Activated CD4-positive, alpha-beta T cell treated with anti-CD3 and anti-CD28 coated beads, Interleukin-2, amount 50 U/mL, for 24 hours (primary cell): ENCODE data around the gene ATP2B2.

Experiments
- DNase-seq, 2 donors: peaks; one replicate each; pipeline ENCODE4 v3.0.0-alpha.2; 2020; ENCODE audit warnings: low read depth in 1 of 2, low spot score in 1 of 2

ATP2B2 gene

DNA sequence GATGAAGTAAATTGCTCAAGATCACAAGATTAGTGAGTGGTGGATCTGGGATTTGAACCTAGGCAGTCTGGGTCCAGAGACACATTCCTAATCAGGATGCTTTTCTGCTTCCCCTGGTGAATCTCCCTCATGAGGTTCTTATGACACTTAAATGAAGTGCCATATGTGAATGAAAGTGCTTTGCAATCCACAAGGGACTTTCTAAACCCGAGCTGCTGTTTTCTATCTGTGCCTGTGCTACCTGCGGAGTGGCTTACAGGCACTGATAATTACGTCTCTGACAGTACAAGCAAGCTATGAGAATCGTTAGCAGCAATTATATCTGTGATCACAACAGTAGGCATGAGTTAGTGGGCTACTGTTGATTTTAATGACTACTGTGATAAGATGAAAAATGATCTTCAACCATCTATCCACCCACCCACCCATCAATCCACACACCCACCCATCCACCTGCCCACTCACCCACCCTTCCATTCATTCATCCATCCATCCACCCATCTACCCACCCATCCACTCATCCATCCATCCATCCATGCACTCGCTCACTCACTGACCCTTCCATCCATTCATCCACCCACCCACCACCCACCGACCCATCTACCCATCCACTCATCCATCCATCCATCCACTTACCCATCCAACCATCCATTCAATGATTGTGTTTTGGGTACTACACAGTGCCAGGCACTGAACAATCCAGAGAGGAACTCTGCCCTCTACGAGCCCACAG, 51.8 kb downstream of the ATP2B2 start:
- DNase-seq: no peak

DNA sequence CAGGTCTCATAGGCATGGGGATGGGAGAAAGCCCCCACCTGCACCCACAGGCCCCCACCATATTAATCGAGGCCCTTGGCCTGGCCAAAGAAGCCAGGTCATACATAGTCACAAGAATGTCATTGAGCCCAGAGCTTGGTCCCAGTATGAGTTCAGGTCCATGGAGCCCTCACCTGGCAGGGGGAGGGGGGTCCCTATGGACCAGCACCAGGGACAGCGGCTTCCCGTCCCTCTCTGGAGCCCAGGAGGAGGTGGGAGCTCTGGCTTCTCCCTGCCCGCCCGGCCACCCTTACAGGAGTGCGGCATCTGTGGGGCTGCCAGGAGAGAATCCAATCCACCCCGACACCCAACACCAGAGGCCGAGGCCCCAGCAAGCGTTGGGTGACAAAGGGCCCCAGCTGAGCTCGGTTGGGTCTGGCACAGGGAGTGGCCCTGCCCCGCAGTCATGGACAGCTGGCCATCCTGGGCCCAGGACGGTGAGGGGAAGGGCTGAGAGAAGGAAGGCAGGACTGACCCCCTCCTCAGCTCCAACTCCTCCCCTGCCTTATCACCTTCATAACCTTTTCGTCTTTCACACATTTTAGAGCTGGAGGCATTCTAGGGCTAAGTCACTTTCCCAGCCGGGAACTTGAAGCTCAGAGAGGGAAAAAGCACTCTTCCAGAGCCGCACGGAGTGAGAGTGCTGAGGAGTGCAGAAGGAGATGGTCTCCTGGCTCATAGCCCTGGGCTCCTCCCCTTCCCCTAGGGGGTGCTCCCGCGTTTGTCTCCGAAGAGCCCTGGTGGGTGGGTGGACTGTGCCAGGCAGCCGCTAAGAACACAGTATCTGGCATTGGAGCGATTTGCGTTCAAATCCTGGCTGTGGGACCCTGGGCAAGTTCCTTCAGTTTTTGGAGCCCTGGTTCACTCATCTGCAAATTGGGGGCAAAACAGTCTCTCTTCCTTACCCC, 54.6 kb downstream of the ATP2B2 start:
- no peak for DNase-seq

DNA sequence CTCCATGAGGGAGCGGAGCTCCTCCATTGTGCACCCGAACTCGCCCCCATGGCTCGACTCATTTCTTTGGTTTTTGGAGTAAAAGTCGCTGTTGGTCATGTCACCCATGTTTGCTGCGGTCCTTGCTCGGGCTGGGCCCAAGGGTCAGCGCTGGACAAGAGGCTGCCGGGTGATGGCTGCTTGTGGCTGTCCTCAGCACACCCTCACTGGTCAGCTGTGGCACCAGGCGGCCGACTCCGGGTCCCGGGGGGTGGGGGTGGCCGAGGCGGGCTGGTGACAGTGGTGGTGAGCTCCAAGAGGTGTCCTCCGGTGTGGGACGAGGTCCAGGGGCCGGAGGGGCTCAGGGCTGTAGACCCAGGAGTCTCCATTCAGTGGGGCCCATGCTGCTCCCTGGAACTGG, 56.0 kb downstream of the ATP2B2 start:
- DNase-seq: no peak

DNA sequence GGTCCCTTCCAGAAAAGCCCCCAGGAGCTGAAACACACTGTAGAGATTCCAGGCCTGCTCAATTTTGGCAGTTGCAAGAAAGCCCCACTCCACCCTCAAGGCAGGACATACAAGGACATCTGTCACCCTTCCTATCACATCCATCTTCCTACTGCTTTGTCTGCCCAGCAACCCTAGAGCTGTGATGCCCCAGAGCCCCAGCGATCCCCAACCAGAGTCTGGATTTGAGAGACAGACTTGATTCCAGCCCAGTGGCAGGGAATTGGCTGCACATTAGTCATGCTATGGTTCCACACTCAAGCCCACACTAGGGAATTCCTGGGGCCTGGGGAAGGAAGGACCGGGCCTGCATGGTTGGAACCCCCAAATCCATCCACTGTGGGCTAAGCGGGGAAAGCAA, 56.8 kb downstream of the ATP2B2 start:
- DNase-seq: no peak

DNA sequence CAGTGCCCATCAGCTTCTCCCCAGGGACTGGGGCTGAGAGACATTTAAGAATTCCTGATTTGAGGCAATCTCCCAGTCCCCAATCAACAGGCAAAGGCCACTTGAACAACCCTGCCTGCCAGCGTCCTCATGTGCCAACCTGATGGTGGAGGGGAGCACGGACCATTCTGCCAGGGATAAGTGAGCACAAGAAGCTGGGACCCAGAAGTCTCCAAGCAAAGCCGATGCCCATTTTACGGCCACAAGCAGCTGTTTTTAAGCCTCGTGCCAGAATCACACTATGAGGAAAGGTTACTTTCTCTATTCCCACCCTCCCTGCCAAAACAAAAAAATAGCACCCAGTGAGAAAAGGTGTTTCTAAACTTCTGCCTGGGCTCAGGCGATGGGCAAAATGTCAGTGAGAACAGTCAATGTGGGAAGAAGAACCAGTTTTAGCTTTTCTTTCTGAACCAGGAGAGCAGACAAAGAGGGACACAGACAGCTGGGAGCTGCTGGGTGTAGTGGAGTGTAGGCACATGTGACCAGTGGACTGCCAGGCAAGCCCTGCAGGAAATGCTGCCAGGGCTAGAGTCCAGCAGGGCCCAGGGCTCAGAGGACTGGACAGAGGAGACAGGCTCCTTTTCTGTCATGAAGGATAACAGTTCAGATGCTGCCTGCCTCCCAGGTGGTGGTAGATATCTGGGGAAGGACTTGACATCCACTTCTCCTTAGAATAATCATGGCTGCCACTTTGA, 57.7 kb downstream of the ATP2B2 start:
- DNase-seq: no peak

DNA sequence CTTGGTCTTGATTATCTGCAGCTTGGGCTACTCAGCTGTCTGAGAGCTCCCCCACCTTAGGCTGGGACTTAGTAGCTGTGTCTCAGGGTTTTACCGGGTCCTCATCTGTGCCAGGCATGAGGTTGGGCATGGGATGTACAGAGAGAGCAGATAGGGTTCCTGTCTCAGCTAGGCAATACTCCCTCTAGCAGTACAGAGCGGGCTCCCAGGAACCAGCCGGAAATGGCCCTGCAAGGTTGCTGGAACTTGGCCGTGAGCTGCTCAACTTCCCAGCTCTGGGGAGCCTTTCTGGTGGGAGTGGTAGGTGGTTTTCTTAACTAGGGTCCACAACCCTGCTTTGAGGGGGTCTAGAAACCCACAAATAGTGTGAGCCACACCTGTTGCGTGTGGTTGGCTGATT, 58.3 kb downstream of the ATP2B2 start:
- DNase-seq: no peak

DNA sequence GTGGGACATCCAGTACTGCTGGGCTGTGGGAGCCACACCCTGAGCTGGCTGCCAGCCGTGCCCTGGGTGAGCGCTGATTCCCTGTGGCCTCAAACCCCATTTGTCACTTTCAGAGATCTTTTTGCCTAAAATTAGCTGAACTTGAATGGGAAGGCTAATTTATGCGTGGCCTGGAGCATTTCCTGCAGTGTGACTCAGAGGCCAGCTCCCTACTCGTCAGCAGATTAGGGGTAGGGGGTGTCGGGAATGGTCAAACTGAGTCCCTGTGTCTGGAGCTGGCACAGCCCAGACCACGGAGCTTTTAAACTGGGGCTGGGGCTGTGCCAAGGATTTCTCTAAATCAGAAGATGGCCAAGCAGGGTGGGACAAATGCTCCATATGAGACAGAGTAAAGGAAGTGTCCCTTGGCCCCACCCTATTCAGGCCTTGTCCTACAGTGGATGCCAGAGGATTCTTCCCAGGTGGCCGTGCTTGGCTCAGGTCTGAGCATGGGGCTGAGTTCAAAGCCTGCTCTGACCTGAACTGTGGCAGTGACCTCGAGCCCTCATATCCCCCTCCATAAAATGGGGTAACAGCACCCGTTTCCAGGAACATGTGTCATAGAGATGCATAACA, 59.7 kb downstream of the ATP2B2 start:
- no peak for DNase-seq

DNA sequence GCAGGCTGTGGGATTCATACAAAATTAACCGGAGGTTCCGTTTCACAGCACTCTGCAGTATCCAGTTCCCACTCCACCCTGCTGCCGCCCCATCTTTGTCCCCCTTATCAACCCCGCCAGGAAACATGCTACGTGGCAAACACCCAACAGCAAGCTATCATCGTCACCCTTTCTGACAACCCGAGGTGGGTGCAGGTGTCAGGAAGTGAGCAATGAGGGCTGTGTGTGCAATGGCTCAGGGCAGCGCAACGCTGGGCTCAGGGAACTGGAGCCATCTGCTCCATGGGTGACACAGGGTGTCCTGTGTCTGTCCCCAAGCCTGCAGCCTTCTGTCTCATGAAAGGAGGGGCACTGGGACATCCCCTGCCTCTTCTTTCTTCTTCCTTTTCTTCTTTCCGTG, 60.9 kb downstream of the ATP2B2 start:
- DNase-seq: no peak

DNA sequence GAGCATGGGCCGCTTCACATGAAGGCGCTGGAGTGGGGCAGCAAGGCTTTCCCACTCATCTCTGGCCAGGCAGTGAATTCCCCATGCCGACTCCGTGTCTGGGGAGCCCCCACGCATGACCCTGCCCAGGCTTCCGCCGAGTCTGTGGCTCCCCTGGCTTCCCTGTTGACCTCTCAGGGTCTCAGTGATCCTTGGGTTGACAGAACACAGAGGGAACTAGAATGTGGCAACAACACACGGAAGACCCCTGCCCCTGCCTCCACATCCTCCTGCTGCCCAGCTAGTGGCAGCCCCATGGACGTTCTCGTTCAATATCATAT, 61.3 kb downstream of the ATP2B2 start:
- no peak for DNase-seq

DNA sequence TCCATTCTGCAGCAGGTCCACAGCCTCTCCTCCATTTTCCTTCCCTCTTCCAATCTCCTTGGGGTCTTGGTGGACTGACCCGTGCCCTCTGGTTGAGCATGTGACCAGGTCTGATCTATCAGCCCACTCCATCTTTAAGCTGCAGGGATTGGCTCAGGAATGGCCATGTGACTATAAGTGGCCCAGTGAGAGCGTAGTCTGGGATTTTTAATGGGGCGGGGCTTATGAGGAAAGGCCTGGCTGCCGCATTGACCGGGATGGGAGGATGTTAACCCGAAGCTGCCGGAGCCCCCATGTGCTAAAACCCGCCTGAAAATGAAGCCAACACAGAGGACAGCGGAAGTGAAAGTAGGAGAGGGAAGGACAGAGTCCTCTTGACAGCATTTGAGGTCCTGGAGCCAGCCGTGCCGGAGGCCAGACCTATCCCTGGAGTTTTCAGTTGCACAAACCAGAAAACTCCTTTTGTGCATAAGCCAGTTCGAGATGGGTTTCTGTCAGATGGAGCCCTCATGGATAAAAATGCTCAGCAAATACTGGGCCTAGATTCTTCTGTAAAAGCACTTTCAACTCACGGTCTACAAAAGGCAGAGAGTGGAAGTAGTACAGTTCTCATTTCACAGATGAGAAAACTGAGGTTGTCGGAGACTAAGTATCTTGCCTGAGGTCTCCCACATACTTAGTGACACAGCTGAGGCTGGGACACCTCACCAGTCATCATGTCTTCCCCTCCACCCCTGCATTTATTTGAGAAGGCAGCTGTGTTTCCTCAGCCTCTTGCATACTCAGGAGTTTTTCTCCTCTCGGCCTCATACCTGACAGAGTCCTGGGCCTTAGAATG, 61.9 kb downstream of the ATP2B2 start:
- no peak for DNase-seq

DNA sequence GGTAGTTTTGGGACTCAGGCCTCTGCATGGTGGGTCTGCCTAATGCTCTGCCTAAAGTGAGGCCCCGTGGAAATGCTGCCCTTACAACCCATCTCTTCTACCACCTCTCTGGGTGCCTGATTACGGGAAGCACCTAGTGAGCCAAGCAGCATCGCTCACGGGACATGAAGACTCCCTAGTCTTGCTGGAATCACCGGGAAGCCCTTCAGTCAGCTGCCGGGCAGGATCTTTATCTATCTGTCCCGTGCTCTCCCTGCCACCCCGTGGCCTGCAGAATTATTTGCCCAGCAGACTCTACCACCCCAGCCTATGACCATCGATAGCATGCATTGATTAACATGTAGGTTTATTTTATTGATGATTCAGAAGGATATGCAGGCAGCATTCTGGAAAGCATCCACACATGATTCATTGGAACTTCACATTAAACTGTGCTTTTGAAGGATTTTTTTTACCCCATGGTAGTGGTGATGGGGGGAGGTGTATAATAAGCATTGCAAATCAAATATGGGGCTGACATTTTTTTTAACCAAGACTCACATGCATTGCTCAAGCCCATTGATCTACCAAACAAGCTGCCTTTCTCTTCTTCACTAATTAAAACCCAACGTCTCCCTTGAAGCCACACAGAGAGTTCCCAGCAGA, 63.1 kb downstream of the ATP2B2 start:
- no peak for DNase-seq

DNA sequence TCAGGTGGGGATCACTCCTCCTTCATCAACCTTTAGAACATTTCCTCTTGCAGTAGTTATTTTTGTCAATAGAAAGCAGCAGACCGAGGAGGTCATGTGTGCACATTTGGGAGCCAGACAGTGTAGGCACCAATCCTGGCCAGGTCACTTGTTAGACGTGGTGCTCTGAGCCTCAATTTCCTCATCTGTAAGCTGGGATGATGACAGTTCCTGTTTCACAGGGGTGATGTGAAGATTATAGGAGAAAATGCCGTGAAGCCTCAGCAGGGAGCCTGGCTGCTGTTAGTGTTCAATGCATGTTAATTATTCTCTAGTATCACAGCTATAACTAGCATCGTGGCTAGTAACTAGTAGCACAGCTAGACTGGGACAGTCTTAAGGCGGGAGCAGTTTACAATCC, 64.7 kb downstream of the ATP2B2 start:
- no peak for DNase-seq

DNA sequence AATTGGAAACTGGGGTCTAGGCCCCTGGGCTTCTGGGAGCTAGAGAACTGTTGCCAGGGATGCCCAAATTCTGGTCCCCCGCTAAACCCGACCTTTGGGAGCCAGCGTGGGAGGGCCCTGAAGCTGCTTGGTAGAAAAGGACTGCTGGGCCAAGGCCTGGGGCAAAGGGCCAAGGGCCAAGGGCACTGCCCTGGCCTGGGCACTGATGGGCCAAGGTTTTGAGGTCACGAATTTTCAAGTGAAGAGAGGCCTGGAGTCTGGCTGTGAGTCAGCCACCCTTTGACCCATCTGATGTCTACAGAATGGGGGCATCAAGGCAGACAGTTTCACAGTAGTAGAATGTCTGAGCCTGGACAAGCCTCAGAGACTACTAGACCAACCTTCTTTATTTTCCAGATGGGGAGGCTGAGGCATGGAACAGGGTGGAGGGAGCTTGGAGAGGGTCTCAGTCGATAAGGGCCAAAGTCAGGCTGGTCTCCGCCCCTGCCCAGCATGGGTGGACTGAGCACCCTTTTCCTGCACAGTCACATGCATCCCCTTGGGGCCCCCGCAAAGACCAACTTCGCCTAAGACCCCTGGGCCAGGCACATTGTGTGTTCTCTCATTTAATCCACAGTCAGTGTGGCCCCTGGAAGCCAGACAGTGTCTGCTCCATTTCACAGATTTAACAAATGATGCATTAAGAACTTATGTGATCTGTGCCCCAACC, 66.3 kb downstream of the ATP2B2 start:
- no peak for DNase-seq

DNA sequence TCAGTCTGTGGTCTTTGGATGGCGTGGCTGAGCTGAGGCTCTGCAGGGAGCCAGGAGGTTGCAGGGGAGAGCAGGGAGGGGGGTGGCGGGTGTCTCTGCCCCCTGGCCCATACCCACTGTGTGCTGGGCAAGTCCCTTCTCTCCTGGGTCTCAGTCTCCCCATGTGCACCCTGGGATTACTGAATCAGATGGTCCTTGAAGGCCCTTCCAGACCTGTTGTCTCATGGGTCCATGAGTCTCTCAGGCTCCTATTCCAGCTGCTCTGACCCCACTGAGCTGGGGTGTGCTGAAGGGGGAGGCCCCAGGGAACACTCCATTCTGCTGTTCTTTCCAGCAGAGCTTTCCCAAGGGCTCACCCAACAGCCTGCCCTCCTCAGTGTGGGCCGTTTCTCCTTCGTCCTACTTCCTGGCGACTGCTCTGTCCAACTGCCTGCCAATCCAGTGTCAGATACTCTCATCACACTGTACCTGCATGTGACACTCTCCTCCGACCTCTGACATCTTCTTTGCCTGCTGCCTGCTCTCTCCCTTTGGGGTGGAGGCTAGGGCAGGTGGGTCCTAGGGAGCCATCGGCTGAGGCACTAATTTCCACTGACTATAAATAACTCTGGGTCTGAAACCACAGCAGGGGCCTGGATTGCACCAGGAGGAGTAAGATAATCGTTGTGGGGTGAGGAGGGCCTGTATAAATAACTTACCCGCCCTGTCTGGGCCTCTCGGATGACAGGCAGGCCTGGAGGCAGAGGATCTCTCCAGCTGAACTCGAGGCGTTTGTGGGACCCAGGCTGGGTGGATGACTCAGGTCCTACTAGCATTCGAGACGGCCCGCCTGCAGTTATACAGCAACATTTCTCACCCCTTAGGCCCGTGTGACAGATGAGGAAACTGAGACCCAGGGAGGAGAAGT, 67.1 kb downstream of the ATP2B2 start:
- no peak for DNase-seq

DNA sequence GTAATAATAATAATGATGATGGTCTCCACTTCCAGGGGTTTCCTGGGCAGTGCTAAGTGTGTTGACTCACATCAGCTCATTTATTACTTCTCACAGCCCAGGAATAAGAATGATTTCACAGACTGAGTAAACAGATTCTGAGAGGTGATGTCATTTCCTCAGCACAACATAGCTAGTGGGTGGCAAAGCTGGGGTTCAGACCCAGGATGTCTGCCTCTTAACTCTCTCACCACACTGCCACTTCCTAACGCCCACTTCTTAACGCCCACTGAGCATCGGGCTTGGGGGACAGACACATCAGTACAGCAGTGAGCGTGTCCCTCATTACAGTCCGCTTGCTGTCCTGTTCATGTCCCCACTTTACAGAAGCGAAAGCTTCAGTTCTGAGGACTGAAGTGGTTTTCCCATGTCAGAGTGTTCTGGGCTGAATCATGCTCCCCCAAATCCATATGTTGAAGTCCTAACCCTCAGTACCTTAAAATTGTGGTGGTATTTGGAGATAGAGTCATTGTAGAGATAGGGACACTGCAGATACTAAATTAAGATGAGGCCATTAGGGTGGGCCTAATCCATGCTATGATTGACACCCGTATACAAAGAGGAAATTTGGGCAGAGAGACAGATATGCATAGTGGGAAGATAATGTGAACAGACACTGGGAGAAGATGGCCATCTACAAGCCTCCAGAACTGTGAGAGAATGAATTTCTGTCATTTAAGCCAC, 68.0 kb downstream of the ATP2B2 start:
- DNase-seq: peak; percentile 30 to 55

DNA sequence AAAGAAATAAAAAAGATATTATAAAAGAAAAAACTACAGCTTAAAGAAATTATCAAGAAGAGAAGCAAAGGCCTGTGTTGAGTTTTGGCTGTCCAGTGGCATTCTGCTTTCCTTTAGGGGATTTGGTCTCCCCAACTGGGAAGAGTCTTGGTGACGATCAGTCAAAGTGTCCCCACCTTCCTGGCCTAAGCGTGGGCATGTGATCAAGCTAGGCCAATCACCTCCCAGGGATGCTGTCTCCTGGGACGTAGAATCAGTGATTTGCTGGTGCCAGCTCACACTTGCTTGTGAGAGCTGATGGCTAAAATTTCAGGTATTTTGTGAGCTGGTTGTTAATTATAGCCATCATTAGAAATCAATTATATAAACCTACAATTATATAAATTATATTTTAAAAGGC, 69.5 kb downstream of the ATP2B2 start:
- no peak for DNase-seq

DNA sequence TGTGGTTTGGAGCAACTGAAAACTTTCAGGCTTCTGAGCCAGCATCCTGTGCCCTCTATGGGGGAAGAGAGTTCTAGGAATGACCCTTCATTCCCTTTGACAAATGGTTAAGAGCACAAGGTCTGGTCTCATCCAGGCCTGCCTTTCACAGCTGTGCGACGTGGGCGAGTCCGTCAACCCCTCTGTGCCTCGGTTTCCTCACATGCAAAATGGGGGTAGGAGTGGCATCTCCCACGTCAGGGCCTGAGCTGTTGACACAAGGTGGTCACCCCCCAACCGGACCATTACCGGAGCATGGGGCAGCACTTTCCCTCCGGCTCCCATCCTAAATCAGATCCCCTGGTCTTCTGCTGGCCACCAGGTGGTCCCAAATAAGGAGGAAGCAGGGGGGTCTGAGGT, 70.4 kb downstream of the ATP2B2 start:
- no peak for DNase-seq
